ENCODE data around the gene CLDN22. TPM values are rescaled to one million over a fixed set of nuclear protein-coding genes. Genes with fewer than 3 reads are reported as not detected.

The CLDN22 gene
- total and polyA plus RNA-seq, 2 donors (not counting 1 experiment from before 2014, with no cell fraction given) = not detected

- POLR2A ChIA-PET = no interaction called here
- H3K4me1 ChIP-seq (ENCODE audit: control insufficient read depth in 2 of 2, insufficient read depth in 2 of 2, low read length in 2 of 2) = no peaks in the 10 kb centered on the region
- no peak overlapping the region for H3K9ac ChIP-seq (ENCODE audit: low read length)
- CTCF ChIA-PET = no interaction called here
- H4K20me1 ChIP-seq (ENCODE audit: control insufficient read depth, insufficient read depth, low read length, poor library complexity, severe bottlenecking) = no peaks in the 10 kb centered on the region
- intact Hi-C loops (cut with micrococcal nuclease) = no loop called here
- DNase-seq (no peak), ATAC-seq (ENCODE audit: low read depth) (no peak)
- H3K27ac ChIP-seq (ENCODE audit: low read length in 2 of 2) = no peak overlapping the region
- H3K9me3 ChIP-seq (ENCODE audit: control extremely low read depth in 1 of 3, control insufficient read depth in 2 of 3, insufficient read depth in 1 of 3, low read length in 2 of 3) = no peaks in the 10 kb centered on the region
- no peak overlapping the region for H3K4me2 ChIP-seq (replicated peaks; ENCODE audit: low read depth, low read length, poor library complexity, severe bottlenecking)
- TF ChIP-seq EZH2 (IDR thresholded peaks at IDR 0.05; ENCODE audit: borderline replicate concordance, insufficient read depth, low read depth, low read length, poor library complexity, severe bottlenecking) (no peak), CTCF (IDR thresholded peaks at IDR 0.05) (no peak)
- H3K4me3 ChIP-seq (ENCODE audit: control extremely low read depth in 1 of 5, extremely low read depth in 1 of 5, insufficient read depth in 1 of 5, low read depth in 2 of 5, low read length in 4 of 5) = no peak overlapping the region
- no peaks in the 10 kb centered on the region for H3K9me3 Mint-ChIP-seq (ENCODE audit: insufficient read depth)
- H3K27me3 ChIP-seq (replicated peaks in 1 of 4; ENCODE audit: control extremely low read depth in 1 of 4, control insufficient read depth in 3 of 4, insufficient read depth in 4 of 4, low read length in 3 of 4) = no peaks in the 10 kb centered on the region
- WGBS (ENCODE audit: insufficient coverage) = 88% methylated on average over 6 of the region's 8 CpGs
- peaks cover 33% of the 10 kb centered on the region for H3K27me3 Mint-ChIP-seq
- no peak overlapping the region for H3K27ac Mint-ChIP-seq
- H3K4me3 Mint-ChIP-seq = no peak overlapping the region
- H3K36me3 ChIP-seq (replicated peaks in 1 of 2; ENCODE audit: control extremely low read depth in 1 of 2, control insufficient read depth in 1 of 2, extremely low read depth in 1 of 2, insufficient read depth in 2 of 2, low read length in 1 of 2) = no peaks in the 10 kb centered on the region
- H2AFZ ChIP-seq (ENCODE audit: insufficient read depth, low read depth, low read length, poor library complexity, severe bottlenecking) = no peak overlapping the region
- no peaks in the 10 kb centered on the region for H3K4me1 Mint-ChIP-seq
- no peaks in the 10 kb centered on the region for H3K79me2 ChIP-seq (ENCODE audit: control insufficient read depth, insufficient read depth, low read length)
These were observed 33.5 kb upstream of the CLDN22 start for GRCh38 chr4:183353557-183353956.

GRCh38 chr4:183352546-183352945 lies 32.5 kb upstream of the CLDN22 start:
- ATAC-seq (ENCODE audit: low read depth) (no peak), DNase-seq (no peak)
- ChIA-PET CTCF (no interaction called here), POLR2A (no interaction called here)
- Histone ChIP-seq H3K4me2 (replicated peaks; ENCODE audit: low read depth, low read length, poor library complexity, severe bottlenecking) (no peak overlapping the region), H3K79me2 (ENCODE audit: control insufficient read depth, insufficient read depth, low read length) (no peaks in the 10 kb centered on the region), H3K9me3 (ENCODE audit: control extremely low read depth in 1 of 3, control insufficient read depth in 2 of 3, insufficient read depth in 1 of 3, low read length in 2 of 3) (no peaks in the 10 kb centered on the region), H3K9ac (ENCODE audit: low read length) (no peak overlapping the region), H3K4me1 (ENCODE audit: control insufficient read depth in 2 of 2, insufficient read depth in 2 of 2, low read length in 2 of 2) (no peaks in the 10 kb centered on the region), H3K27ac (ENCODE audit: low read length in 2 of 2) (no peak overlapping the region), H3K27me3 (replicated peaks in 1 of 4; ENCODE audit: control extremely low read depth in 1 of 4, control insufficient read depth in 3 of 4, insufficient read depth in 4 of 4, low read length in 3 of 4) (peaks cover 0 to 4% (median 0%) of the 10 kb centered on the region in 4 experiments), H3K36me3 (replicated peaks in 1 of 2; ENCODE audit: control extremely low read depth in 1 of 2, control insufficient read depth in 1 of 2, extremely low read depth in 1 of 2, insufficient read depth in 2 of 2, low read length in 1 of 2) (no peaks in the 10 kb centered on the region), H3K4me3 (ENCODE audit: control extremely low read depth in 1 of 5, extremely low read depth in 1 of 5, insufficient read depth in 1 of 5, low read depth in 2 of 5, low read length in 4 of 5) (no peak overlapping the region), H4K20me1 (ENCODE audit: control insufficient read depth, insufficient read depth, low read length, poor library complexity, severe bottlenecking) (no peaks in the 10 kb centered on the region), H2AFZ (ENCODE audit: insufficient read depth, low read depth, low read length, poor library complexity, severe bottlenecking) (no peak overlapping the region)
- no peaks in the 10 kb centered on the region for H3K9me3 Mint-ChIP-seq (ENCODE audit: insufficient read depth)
- intact Hi-C loops (cut with micrococcal nuclease) = no loop called here
- H3K4me1 Mint-ChIP-seq = no peaks in the 10 kb centered on the region
- peaks cover 26% of the 10 kb centered on the region for H3K27me3 Mint-ChIP-seq
- no peak for TF ChIP-seq EZH2 (IDR thresholded peaks at IDR 0.05; ENCODE audit: borderline replicate concordance, insufficient read depth, low read depth, low read length, poor library complexity, severe bottlenecking)
- no peak for TF ChIP-seq CTCF (IDR thresholded peaks at IDR 0.05)
- H3K4me3 Mint-ChIP-seq = no peak overlapping the region
- no peak overlapping the region for H3K27ac Mint-ChIP-seq
- WGBS (ENCODE audit: insufficient coverage) = 100% methylated on average over 2 of the region's 5 CpGs

Data from B cell (primary cell).